Measurements from ENCODE around the gene RAB34. TPM values are rescaled to one million over a fixed set of nuclear protein-coding genes. Genes with fewer than 3 reads are reported as not detected.

Gene RAB34
- total RNA-seq, 2 experiments from 2014 or later = 6.5 to 7.4 TPM

DNA sequence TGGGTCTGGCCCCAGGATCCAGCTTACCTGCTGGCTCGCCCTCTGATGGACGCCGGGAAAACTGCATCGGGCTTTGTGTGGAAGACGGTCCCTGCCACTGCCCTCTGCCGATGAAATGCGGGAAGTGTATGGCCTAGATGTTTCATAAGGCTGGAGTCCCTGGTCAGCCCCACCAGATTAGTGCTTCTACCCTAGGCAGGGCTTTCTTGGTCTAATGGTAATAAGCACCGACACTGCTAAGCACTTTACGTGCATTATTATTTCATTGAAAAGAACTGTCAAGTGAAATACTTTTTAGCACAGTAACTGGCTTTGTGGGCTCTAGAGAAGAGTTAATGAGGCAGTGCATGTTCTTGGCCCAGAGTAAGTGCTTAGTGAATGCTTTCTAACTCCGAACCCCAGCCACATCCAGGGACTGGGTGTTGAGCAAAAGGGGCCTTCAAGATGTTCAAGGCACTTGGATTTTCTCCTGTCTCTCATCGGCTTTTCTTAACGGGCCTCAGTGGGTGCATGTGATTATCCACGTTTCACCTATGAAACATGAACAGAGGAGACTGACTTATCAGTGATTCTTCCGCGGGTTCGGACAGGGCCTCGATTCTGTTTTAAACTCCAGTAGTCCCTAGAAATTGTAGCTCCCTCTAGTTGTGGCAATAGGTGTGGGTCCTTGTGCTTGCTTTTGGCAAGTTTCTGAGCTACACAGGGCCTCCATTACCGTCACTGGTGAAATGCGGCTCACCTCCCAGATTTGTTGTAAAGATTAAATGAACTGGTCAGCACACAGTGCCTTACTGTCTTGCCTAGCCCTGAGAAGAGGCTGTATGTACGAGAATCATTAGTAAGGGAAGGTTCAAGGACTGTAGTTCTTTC lies 32.7 kb upstream of the RAB34 start:
- ChIA-PET POLR2A (interaction anchor here (0.7 to 16.8 kb wide), 5 partner anchors 24 to 202 kb away, joined by 3 to 426 read pairs (median 3); partner anchors contain the start of genes FAM222B, NEK8, RPL23A and TLCD1), CTCF (interaction anchor here (0.5 to 17.2 kb wide), 23 partner anchors 8 to 202 kb away, joined by 3 to 458 read pairs (median 3); partner anchors contain the start of genes BLTP2, NEK8, PHF12 and PIGS)
- no peaks in the 10 kb centered on the region for H3K9me3 Mint-ChIP-seq
- H3K27ac Mint-ChIP-seq = no peak overlapping the region
- peak; percentile 91 for DNase-seq
- H3K4me3 Mint-ChIP-seq = no peak overlapping the region
- no peaks in the 10 kb centered on the region for H3K27me3 Mint-ChIP-seq
- peaks cover 29% of the 10 kb centered on the region for H3K36me3 Mint-ChIP-seq (ENCODE audit: low read depth)
- peaks cover 35% of the 10 kb centered on the region for H3K4me1 Mint-ChIP-seq

DNA sequence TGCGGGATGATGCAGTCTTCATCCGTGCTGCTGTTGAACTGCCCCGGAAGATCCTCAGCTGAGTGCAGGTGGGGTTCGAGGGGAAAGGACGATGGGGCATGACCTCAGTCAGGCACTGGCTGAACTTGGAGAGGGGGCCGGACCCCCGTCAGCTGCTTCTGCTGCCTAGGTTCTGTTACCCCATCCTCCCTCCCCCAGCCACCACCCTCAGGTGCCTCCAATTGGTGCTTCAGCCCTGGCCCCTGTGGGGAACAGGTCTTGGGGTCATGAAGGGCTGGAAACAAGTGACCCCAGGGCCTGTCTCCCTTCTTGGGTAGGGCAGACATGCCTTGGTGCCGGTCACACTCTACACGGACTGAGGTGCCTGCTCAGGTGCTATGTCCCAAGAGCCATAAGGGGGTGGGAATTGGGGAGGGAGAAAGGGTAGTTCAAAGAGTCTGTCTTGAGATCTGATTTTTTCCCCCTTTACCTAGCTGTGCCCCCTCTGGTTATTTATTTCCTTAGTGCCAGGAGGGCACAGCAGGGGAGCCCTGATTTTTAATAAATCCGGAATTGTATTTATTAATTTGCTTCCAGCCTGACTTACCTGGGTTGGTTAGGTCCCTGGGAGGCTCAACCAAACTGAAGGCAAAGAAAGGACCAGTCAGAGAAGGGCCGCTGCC lies 32.0 kb upstream of the RAB34 start:
- H3K27me3 Mint-ChIP-seq = no peaks in the 10 kb centered on the region
- no peak overlapping the region for H3K4me3 Mint-ChIP-seq
- peaks cover 38% of the 10 kb centered on the region for H3K4me1 Mint-ChIP-seq
- ChIA-PET POLR2A (interaction anchor here (0.7 to 16.8 kb wide), 5 partner anchors 23 to 202 kb away, joined by 3 to 426 read pairs (median 3); partner anchors contain the start of genes FAM222B, NEK8, RPL23A and TLCD1), CTCF (interaction anchor here (0.5 to 17.2 kb wide), 19 partner anchors 8 to 202 kb away, joined by 3 to 458 read pairs (median 4); partner anchors contain the start of genes BLTP2, NEK8, PIGS and TLCD1)
- H3K9me3 Mint-ChIP-seq = no peaks in the 10 kb centered on the region
- H3K36me3 Mint-ChIP-seq (ENCODE audit: low read depth) = peaks cover 34% of the 10 kb centered on the region
- no peak for DNase-seq
- H3K27ac Mint-ChIP-seq = no peak overlapping the region

DNA sequence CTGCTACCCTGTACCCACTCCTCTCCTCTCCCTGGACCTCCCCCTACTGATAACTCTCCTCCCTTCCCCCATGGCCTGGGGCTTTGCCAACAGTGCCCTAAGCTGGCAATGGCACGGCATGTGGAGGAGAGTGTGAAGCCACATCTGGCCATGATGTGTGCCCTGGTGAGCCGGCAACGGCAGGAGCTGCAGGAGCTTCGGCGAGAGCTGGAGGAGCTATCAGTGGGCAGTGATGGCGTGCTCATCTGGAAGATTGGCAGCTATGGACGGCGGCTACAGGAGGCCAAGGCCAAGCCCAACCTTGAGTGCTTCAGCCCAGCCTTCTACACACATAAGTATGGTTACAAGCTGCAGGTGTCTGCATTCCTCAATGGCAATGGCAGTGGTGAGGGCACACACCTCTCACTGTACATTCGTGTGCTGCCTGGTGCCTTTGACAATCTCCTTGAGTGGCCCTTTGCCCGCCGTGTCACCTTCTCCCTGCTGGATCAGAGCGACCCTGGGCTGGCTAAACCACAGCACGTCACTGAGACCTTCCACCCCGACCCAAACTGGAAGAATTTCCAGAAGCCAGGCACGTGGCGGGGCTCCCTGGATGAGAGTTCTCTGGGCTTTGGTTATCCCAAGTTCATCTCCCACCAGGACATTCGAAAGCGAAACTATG lies 31.3 kb upstream of the RAB34 start:
- Mint-ChIP-seq H3K9me3 (no peaks in the 10 kb centered on the region), H3K4me3 (no peak overlapping the region), H3K36me3 (ENCODE audit: low read depth) (peaks cover 35% of the 10 kb centered on the region), H3K27me3 (no peaks in the 10 kb centered on the region), H3K27ac (peak overlapping the region; percentile 55), H3K4me1 (peaks cover 38% of the 10 kb centered on the region)
- DNase-seq = no peak
- POLR2A ChIA-PET = interaction anchor here (1.0 to 16.8 kb wide), 3 partner anchors 11 to 203 kb away, joined by 3 to 426 read pairs (median 3); partner anchors contain the start of genes NEK8, RPL23A and TLCD1
- CTCF ChIA-PET = interaction anchor here (0.9 to 17.2 kb wide), 6 partner anchors 14 to 203 kb away, joined by 3 to 458 read pairs (median 4); partner anchors contain the start of genes BLTP2, NEK8 and TLCD1

DNA sequence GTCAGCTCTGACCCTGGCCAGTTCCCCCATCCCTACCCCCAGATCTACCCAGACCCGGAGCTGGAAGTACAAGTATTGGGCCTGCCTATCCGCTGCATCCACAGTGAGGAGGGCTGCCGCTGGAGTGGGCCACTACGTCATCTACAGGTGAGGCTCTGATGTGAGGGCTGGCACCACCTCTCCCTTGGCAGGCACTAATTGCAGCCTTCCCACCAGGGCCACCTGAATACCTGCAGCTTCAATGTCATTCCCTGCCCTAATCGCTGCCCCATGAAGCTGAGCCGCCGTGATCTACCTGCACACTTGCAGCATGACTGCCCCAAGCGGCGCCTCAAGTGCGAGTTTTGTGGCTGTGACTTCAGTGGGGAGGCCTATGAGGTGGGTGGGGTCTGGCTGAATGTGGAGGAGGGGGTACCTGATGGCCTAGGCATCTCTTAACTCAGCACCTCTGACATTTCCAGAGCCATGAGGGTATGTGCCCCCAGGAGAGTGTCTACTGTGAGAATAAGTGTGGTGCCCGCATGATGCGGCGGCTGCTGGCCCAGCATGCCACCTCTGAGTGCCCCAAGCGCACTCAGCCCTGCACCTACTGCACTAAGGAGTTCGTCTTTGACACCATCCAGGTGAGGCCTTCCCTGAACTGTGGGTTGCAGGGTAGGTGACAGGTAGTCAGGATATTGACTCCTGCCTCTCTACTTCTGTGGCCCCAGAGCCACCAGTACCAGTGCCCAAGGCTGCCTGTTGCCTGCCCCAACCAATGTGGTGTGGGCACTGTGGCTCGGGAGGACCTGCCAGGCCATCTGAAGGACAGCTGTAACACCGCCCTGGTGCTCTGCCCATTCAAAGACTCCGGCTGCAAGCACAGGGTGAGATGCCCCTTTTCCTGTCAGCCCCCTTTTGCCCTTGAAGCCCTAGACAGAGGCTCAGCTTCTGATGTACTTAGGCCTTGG lies 30.4 kb upstream of the RAB34 start:
- H3K27ac Mint-ChIP-seq = peak overlapping the region; percentile 44
- no peak for DNase-seq
- peaks cover 40% of the 10 kb centered on the region for H3K4me1 Mint-ChIP-seq
- CTCF ChIA-PET = interaction anchor here (0.9 to 17.2 kb wide), 4 partner anchors 22 to 204 kb away, joined by 3 to 458 read pairs (median 4); partner anchors contain the start of genes NEK8 and TLCD1
- no peaks in the 10 kb centered on the region for H3K9me3 Mint-ChIP-seq
- POLR2A ChIA-PET = interaction anchor here (1.1 to 16.8 kb wide), 4 partner anchors 12 to 22 kb away, joined by 3 to 426 read pairs (median 4); partner anchors contain the start of genes NEK8, RPL23A and TLCD1
- no peak overlapping the region for H3K4me3 Mint-ChIP-seq
- peaks cover 35% of the 10 kb centered on the region for H3K36me3 Mint-ChIP-seq (ENCODE audit: low read depth)
- H3K27me3 Mint-ChIP-seq = no peaks in the 10 kb centered on the region

DNA sequence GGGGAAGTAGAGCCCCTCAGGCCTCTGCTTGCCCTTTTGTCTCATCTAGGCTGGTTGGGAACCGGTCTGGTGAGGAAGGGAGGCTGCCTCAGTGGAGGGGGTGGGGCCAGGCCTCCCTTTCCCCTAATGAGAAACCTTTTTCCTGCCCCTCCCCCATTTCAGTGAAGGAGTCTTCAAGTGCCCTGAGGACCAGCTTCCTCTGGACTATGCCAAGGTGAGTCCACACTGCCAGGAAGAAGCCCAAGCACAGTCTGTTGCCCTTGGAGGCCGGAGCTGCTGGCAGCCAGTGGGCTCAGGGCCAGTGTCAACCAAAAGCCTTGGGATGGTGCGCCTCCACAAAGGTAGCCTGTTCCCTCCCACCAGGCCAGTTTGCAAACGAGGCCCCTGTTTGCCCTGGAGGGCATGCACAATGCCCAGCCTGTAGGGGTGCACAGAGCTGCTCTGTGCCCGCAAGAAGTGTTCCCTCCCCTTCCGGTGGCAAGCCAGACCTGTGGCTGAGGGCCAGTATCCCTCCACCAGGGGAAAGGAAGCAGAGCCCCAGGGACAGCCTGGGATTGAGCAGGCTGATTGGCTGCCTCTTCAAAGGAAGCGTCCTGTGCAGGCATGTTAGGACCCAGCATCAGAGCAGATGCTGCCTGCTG lies 29.5 kb upstream of the RAB34 start:
- peaks cover 35% of the 10 kb centered on the region for H3K36me3 Mint-ChIP-seq (ENCODE audit: low read depth)
- H3K27ac Mint-ChIP-seq = no peak overlapping the region
- no peak for DNase-seq
- H3K4me1 Mint-ChIP-seq = peaks cover 38% of the 10 kb centered on the region
- ChIA-PET POLR2A (interaction anchor here (0.9 to 16.8 kb wide), 4 partner anchors 14 to 103 kb away, joined by 3 to 426 read pairs (median 4); partner anchors contain the start of genes NEK8, RPL23A and TLCD1), CTCF (interaction anchor here (1.0 to 17.2 kb wide), 2 partner anchors 21 to 25 kb away, joined by 3 to 458 read pairs; partner anchors contain the start of genes NEK8 and TLCD1)
- H3K4me3 Mint-ChIP-seq = no peak overlapping the region
- no peaks in the 10 kb centered on the region for H3K27me3 Mint-ChIP-seq
- H3K9me3 Mint-ChIP-seq = no peaks in the 10 kb centered on the region

DNA sequence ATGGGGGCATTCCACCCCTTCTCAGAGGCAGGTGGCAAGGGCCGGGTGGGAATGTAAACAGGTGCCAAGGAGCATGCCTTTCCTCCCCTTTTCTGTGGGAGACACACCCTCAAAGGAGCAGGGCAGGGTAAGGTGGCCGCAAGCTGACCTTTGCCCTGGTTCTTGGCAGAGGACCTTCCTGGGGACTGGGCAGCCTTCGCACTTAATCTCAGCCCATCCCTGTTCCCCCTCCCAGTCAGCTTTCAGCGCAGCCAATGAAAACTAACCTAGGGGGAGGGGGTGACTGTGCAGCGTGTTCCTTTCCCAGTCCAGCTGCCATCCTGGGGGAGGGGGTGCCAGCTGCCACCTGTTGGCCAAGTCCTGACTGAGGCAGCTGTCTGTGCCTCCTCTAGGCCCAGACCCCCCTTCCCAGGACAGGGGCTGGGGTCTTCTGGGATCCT lies 29.0 kb upstream of the RAB34 start:
- H3K36me3 Mint-ChIP-seq (ENCODE audit: low read depth) = peaks cover 35% of the 10 kb centered on the region
- ChIA-PET POLR2A (interaction anchor here (0.9 to 16.8 kb wide), 4 partner anchors 14 to 103 kb away, joined by 3 to 426 read pairs (median 4); partner anchors contain the start of genes NEK8, RPL23A and TLCD1), CTCF (interaction anchor here (0.5 to 17.2 kb wide), 3 partner anchors 20 to 178 kb away, joined by 3 to 458 read pairs (median 4); partner anchors contain the start of genes NEK8 and TLCD1)
- H3K27ac Mint-ChIP-seq = peak overlapping the region; percentile 58
- DNase-seq = no peak
- no peaks in the 10 kb centered on the region for H3K27me3 Mint-ChIP-seq
- peak overlapping the region; percentile 17 for H3K4me3 Mint-ChIP-seq
- no peaks in the 10 kb centered on the region for H3K9me3 Mint-ChIP-seq
- H3K4me1 Mint-ChIP-seq = peaks cover 38% of the 10 kb centered on the region

DNA sequence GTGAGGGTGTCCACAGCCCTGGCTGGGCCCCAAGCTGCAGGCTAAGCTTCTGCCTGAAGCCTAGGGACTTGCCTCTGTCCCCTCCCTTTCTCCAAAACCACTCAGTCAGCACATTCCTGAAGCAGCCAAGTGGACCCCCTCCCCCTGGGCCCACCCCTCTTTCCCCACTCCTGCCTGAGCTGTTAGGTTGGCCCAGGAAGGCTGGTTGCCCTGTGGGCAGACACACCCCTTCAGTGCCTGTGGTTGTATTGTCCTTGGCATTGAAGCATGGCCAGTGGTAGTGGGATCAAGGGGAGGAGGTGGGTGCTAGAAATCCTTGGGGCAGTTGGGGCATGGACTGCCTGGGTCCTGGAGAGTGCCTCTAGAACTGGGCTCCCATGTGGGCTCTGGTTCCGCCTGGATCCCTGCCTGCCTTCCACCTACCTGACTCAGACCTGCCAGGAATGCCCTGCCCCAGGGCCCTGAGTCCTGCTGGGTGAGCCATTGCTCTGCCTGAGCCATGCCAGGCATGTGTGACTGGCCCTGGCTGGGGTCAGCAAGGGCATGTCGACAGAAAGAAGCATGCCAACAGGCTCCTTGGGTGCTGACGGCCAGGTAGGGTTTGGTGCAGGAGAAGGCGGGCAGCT lies 28.2 kb upstream of the RAB34 start:
- H3K27me3 Mint-ChIP-seq = no peaks in the 10 kb centered on the region
- peaks cover 35% of the 10 kb centered on the region for H3K36me3 Mint-ChIP-seq (ENCODE audit: low read depth)
- H3K27ac Mint-ChIP-seq = peak overlapping the region; percentile 82
- peaks cover 38% of the 10 kb centered on the region for H3K4me1 Mint-ChIP-seq
- no peaks in the 10 kb centered on the region for H3K9me3 Mint-ChIP-seq
- DNase-seq = no peak
- CTCF ChIA-PET = interaction anchor here (0.6 to 17.2 kb wide), 3 partner anchors 19 to 1591 kb away, joined by 3 to 458 read pairs (median 5); partner anchors contain the start of genes NEK8, RPL23A and TLCD1
- POLR2A ChIA-PET = interaction anchor here (0.9 to 16.8 kb wide), 7 partner anchors 10 to 147 kb away, joined by 3 to 426 read pairs (median 5); partner anchors contain the start of genes NEK8, RPL23A and TLCD1
- peak overlapping the region; percentile 82 for H3K4me3 Mint-ChIP-seq

DNA sequence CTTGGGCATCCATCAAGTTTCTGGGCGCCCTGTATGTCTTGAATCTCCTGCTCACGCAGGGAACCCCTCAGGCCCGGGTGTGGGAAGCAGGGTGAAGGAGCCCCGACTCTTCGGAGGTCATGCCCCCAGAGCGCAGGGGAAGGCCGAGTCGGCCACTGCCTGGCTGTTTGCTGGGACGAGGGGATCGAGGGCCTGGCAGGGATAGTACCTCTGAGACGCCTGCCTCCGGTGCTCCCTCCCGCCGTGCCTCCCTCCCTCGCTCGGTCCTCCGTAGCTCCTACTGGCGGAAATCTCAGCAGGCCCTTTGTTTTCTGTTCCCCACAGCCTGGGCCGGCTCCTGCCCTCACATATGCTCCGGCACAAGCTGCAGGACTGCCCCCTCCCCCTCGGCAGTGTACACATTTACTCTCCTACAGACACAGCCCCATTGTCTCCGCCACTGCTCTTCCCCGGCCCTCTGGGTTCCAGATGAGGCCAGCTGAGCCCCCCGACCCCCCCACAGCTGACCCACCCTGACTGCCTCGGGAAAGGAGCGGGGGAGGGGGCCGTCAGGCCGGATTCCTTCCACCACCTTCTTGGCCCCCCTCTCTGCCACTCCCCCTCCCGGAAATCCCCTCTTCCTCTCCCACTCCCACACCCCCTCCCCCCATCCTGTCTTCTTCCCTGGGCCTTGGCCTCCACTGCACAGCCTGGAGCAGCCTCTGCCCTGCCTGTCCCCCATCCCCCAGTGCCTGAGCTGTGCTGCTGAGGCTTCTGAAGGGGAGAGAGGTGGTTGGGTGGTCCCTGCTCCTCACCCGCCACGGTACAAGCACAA lies 27.5 kb upstream of the RAB34 start:
- ChIA-PET POLR2A (interaction anchor here (0.8 to 16.8 kb wide), 8 partner anchors 10 to 204 kb away, joined by 3 to 426 read pairs (median 4); partner anchors contain the start of genes DHRS13, NEK8, RPL23A and TLCD1), CTCF (interaction anchor here (0.5 to 17.2 kb wide), 4 partner anchors 18 to 181 kb away, joined by 3 to 458 read pairs (median 4); partner anchors contain the start of genes NEK8, RPL23A and TLCD1)
- Mint-ChIP-seq H3K27ac (peak overlapping the region; percentile 82), H3K4me1 (peaks cover 36% of the 10 kb centered on the region), H3K36me3 (ENCODE audit: low read depth) (peaks cover 38% of the 10 kb centered on the region), H3K4me3 (peak overlapping the region; percentile 82), H3K9me3 (peaks cover 3% of the 10 kb centered on the region), H3K27me3 (no peaks in the 10 kb centered on the region)
- DNase-seq = peak; percentile 50

DNA sequence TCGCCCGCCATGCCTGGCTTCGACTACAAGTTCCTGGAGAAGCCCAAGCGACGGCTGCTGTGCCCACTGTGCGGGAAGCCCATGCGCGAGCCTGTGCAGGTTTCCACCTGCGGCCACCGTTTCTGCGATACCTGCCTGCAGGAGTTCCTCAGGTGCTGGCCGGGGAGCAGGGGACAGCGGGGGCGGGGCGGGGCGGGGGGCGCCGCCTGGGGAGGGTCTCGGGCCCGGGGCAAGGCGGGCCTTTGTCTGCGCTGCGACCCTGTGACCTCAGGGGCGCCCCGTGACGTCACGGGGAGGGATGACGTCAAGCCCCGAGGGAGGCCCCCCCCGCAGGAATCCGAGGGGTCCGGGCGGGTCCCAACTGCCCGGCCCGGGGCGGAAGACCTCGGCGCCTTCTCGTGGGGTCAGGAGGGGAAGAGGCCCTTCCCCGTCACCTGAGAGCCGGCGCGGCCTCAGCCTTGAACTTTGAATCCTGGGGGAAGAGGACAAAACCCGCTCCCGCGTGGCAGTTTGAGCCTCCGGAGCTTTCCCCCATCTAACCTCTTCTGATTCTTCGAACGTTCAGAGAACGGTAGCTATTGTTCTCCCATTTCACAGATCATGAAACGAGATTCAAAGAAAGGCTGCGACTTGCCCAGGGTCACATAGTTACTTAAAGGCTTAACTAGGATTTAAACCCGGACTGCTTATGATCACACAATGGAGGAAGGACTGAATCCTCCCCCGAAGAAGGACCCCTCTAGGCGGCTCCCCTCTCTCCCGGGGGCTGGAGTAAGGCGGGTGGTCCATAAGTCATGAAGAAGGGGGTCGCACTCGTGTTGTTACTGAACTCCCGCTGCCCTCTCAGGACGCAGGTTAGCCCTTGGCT lies 26.7 kb upstream of the RAB34 start:
- Mint-ChIP-seq H3K9me3 (peaks cover 5% of the 10 kb centered on the region), H3K4me3 (peak overlapping the region; percentile 82), H3K27me3 (no peaks in the 10 kb centered on the region), H3K27ac (peak overlapping the region; percentile 82), H3K36me3 (ENCODE audit: low read depth) (peaks cover 37% of the 10 kb centered on the region), H3K4me1 (peaks cover 34% of the 10 kb centered on the region)
- POLR2A ChIA-PET = interaction anchor here (0.8 to 16.8 kb wide), 9 partner anchors 9 to 205 kb away, joined by 3 to 426 read pairs (median 5); partner anchors contain the start of genes DHRS13, NEK8, RPL23A and TLCD1
- CTCF ChIA-PET = interaction anchor here (0.9 to 17.2 kb wide), 3 partner anchors 18 to 182 kb away, joined by 3 to 458 read pairs (median 5); partner anchors contain the start of genes NEK8, RPL23A and TLCD1
- peak; percentile 75 for DNase-seq
